GM23248 (cell line): ENCODE measurements around the gene MACROD2. TPM values are rescaled to one million over a fixed set of nuclear protein-coding genes. Genes with fewer than 3 reads are reported as not detected.
A peak's percentile ranks its signal among the peaks of the same experiment; 100 is the strongest.

Experiments used
- DNase-seq: peaks from one replicate; pipeline ENCODE4 v3.0.0-alpha.2; 2015
- H2AFZ ChIP-seq: fragments of 200-600 bp; sonication (generic); 2 replicates; pipeline ENCODE4 v1.6.1; 2016; ENCODE audit warnings: antibody characterized with exemption
- H3F3A ChIP-seq: fragments of 200-600 bp; sonication (generic); 2 replicates; pipeline ENCODE4 v1.6.1; 2016; ENCODE audit warnings: mild to moderate bottlenecking, antibody characterized with exemption, mixed run types; ENCODE audit not compliant: insufficient read depth
- H3K27ac ChIP-seq: fragments of 200-600 bp; sonication (generic); 2 replicates; pipeline ENCODE4 v1.5.1; 2016; ENCODE audit warnings: mild to moderate bottlenecking
- H3K27me3 ChIP-seq: fragments of 200-600 bp; sonication (generic); replicated peaks from 2 replicates; pipeline ENCODE4 v1.6.1; 2016; ENCODE audit warnings: mild to moderate bottlenecking; ENCODE audit not compliant: insufficient read depth
- H3K36me3 ChIP-seq: fragments of 200-600 bp; sonication (generic); 2 replicates; pipeline ENCODE4 v1.6.1; 2016; ENCODE audit warnings: low read depth, mild to moderate bottlenecking
- H3K4me1 ChIP-seq: fragments of 200-600 bp; sonication (generic); 2 replicates; pipeline ENCODE4 v1.6.1; 2016; ENCODE audit warnings: mild to moderate bottlenecking; ENCODE audit not compliant: insufficient read depth
- H3K4me2 ChIP-seq: fragments of 200-600 bp; sonication (generic); one replicate; pipeline ENCODE4 v1.6.1; 2016; ENCODE audit warnings: mild to moderate bottlenecking; ENCODE audit not compliant: unreplicated experiment
- H3K4me3 ChIP-seq: fragments of 200-600 bp; sonication (generic); 2 replicates; pipeline ENCODE4 v1.5.1; 2016; ENCODE audit warnings: mild to moderate bottlenecking
- H3K79me2 ChIP-seq: fragments of 200-600 bp; sonication (generic); 2 replicates; pipeline ENCODE4 v1.6.1; 2016; ENCODE audit warnings: mild to moderate bottlenecking; ENCODE audit not compliant: insufficient read depth
- H3K9ac ChIP-seq: fragments of 200-600 bp; sonication (generic); 2 replicates; pipeline ENCODE4 v1.6.1; 2016; ENCODE audit warnings: mild to moderate bottlenecking
- H3K9me2 ChIP-seq: fragments of 200-600 bp; sonication (generic); 2 replicates; pipeline ENCODE4 v1.6.1; 2016; ENCODE audit warnings: mixed run types, mild to moderate bottlenecking, moderate library complexity; ENCODE audit not compliant: insufficient read depth
- H3K9me3 ChIP-seq: fragments of 200-600 bp; sonication (generic); one replicate; pipeline ENCODE4 v1.6.1; 2017; ENCODE audit warnings: low read depth
- H4K20me1 ChIP-seq: fragments of 200-600 bp; sonication (generic); 2 replicates; pipeline ENCODE4 v1.6.0; 2016; ENCODE audit not compliant: insufficient read depth
- EZH2 ChIP-seq: fragments of 200-600 bp; sonication (generic); IDR thresholded peaks from 2 replicates; pipeline ENCODE4 v1.6.1; 2018; ENCODE audit warnings: antibody characterized with exemption, mild to moderate bottlenecking; ENCODE audit not compliant: insufficient read depth, poor library complexity, severe bottlenecking
- EZH2phosphoT487 ChIP-seq: fragments of 200-600 bp; sonication (generic); IDR thresholded peaks from 2 replicates; pipeline ENCODE4 v1.6.1; 2018; ENCODE audit warnings: antibody characterized with exemption, moderate library complexity, mild to moderate bottlenecking, low read depth; ENCODE audit not compliant: insufficient read depth
- WGBS, 2 experiments: methylation state at CpG; one replicate each; pipeline ENCODE4 v1.1.6; 2015 to 2017; ENCODE audit warnings: low lambda C conversion rate in 2 of 2, low coverage in 1 of 2; ENCODE audit errors: missing lambda C conversion rate in 2 of 2; 5-methylcytosine and 5-hydroxymethylcytosine counted together
- in situ Hi-C: fragments of 300-500 bp; cut with MboI; formaldehyde crosslinking; loops from 2 replicates; pipeline ENCODE4 v1.15.0; 2020
- polyA plus RNA-seq: library from polyadenylated mRNA; unstranded; fragments of >200 nt; fragmentation: Nextera tagmentation; extraction: Ambion mirVana; gene quantifications from 2 replicates; pipeline ENCODE4 v1.2.1, GENCODE V29; 2016
- total RNA-seq: library from RNA; depleted of rRNA; stranded (reverse); fragments of >200 nt; shearing (Covaris generic); gene quantifications from 2 replicates; pipeline ENCODE4 v1.2.3, GENCODE V29; 2014

Gene MACROD2
- total and polyA plus RNA-seq, 2 experiments from 2014 or later = 1.1 to 3.1 TPM

GRCh38 chr20:15319439-15319838 lies 1324.1 kb downstream of the MACROD2 start:
- Histone ChIP-seq H2AFZ (no peak overlapping the region), H3K4me3 (no peak overlapping the region), H3K9me2 (no peaks in the 10 kb centered on the region), H3K9ac (no peak overlapping the region), H3K4me1 (no peaks in the 10 kb centered on the region), H3K27me3 (no peaks in the 10 kb centered on the region), H4K20me1 (no peaks in the 10 kb centered on the region), H3K9me3 (no peaks in the 10 kb centered on the region), H3K36me3 (no peaks in the 10 kb centered on the region), H3K27ac (no peak overlapping the region), H3K4me2 (no peak overlapping the region), H3K79me2 (no peaks in the 10 kb centered on the region), H3F3A (no peaks in the 10 kb centered on the region)
- in situ Hi-C loops = no loop called here
- DNase-seq = no peak
- 51 to 68% methylated on average over 2 of the region's 2 CpGs for WGBS, 2 experiments
- TF ChIP-seq EZH2phosphoT487 = no peak
- TF ChIP-seq EZH2 = no peak

- no peaks in the 10 kb centered on the region for H3K9me3 ChIP-seq
- H4K20me1 ChIP-seq = no peaks in the 10 kb centered on the region
- H3K4me3 ChIP-seq = no peak overlapping the region
- no peaks in the 10 kb centered on the region for H3K79me2 ChIP-seq
- in situ Hi-C loops = no loop called here
- no peak overlapping the region for H3K4me2 ChIP-seq
- H3K9me2 ChIP-seq = no peaks in the 10 kb centered on the region
- no peak overlapping the region for H3K9ac ChIP-seq
- no peak overlapping the region for H3K27ac ChIP-seq
- DNase-seq = peak; percentile 27
- H2AFZ ChIP-seq = no peak overlapping the region
- no peaks in the 10 kb centered on the region for H3K27me3 ChIP-seq
- H3F3A ChIP-seq = no peaks in the 10 kb centered on the region
- TF ChIP-seq EZH2phosphoT487 = no peak
- TF ChIP-seq EZH2 = no peak
- WGBS, 2 experiments = 6 to 10% methylated on average over 2 of the region's 2 CpGs
- H3K4me1 ChIP-seq = no peaks in the 10 kb centered on the region
- H3K36me3 ChIP-seq = no peaks in the 10 kb centered on the region
These were observed 1325.6 kb downstream of the MACROD2 start for GRCh38 chr20:15320941-15321340.

DNA sequence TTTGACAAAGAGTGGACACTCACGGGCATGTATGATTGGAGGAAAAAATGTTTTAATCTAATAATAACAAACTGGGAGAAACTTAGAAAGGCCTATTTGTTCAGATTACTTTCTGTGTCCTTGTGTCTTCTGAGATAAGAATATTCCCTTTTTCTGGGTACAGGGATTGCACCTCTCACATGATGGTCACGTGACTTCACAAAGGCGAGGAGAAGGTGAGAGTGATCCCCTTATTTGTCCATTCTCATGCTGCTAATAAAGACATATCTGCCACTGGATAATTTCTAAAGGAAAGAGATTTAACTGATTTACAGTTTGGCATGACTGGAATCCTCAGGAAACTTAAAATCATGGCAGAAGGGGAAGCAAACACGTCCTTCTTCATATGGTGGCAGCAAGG lies 1331.8 kb downstream of the MACROD2 start:
- Histone ChIP-seq H3K36me3 (no peaks in the 10 kb centered on the region), H3K79me2 (no peaks in the 10 kb centered on the region), H3K4me3 (no peak overlapping the region), H4K20me1 (no peaks in the 10 kb centered on the region), H3F3A (no peaks in the 10 kb centered on the region), H3K4me2 (no peak overlapping the region), H3K9ac (no peak overlapping the region), H3K9me3 (no peaks in the 10 kb centered on the region), H3K27me3 (no peaks in the 10 kb centered on the region), H3K27ac (no peak overlapping the region), H2AFZ (no peak overlapping the region), H3K4me1 (no peaks in the 10 kb centered on the region), H3K9me2 (no peaks in the 10 kb centered on the region)
- DNase-seq = no peak
- 44 to 51% methylated on average over 4 of the region's 4 CpGs for WGBS, 2 experiments
- TF ChIP-seq EZH2phosphoT487 (no peak), EZH2 (no peak)
- in situ Hi-C loops = no loop called here

DNA sequence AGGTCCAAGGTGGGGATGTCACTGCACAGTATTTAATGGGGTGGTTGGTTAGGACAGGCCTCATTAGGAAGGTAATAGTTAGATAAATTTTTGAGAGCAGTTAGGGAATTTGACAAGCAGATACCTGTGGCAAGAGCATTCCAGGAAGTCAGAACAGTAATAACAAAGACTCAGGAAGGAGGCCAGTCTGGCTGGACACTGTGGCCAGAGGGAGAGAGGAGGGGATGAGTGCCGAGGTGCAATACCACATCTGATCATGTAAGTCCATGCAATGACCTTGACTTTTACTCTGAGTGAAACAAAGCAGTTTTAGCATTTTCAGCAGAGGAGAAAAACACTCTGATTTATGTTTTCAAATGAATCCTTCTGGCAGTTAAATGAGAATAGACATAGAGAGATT lies 1332.8 kb downstream of the MACROD2 start:
- no peak overlapping the region for H3K9ac ChIP-seq
- in situ Hi-C loops = no loop called here
- no peaks in the 10 kb centered on the region for H3K27me3 ChIP-seq
- 67% methylated on average over 1 of the region's 1 CpG for WGBS, 2 experiments
- no peak for TF ChIP-seq EZH2phosphoT487
- TF ChIP-seq EZH2 = no peak
- no peak overlapping the region for H3K27ac ChIP-seq
- no peaks in the 10 kb centered on the region for H3K9me2 ChIP-seq
- H3F3A ChIP-seq = no peaks in the 10 kb centered on the region
- H4K20me1 ChIP-seq = no peaks in the 10 kb centered on the region
- no peaks in the 10 kb centered on the region for H3K9me3 ChIP-seq
- H3K4me2 ChIP-seq = no peak overlapping the region
- H3K79me2 ChIP-seq = no peaks in the 10 kb centered on the region
- no peak overlapping the region for H2AFZ ChIP-seq
- no peaks in the 10 kb centered on the region for H3K36me3 ChIP-seq
- no peak for DNase-seq
- H3K4me1 ChIP-seq = no peaks in the 10 kb centered on the region
- no peak overlapping the region for H3K4me3 ChIP-seq

DNA sequence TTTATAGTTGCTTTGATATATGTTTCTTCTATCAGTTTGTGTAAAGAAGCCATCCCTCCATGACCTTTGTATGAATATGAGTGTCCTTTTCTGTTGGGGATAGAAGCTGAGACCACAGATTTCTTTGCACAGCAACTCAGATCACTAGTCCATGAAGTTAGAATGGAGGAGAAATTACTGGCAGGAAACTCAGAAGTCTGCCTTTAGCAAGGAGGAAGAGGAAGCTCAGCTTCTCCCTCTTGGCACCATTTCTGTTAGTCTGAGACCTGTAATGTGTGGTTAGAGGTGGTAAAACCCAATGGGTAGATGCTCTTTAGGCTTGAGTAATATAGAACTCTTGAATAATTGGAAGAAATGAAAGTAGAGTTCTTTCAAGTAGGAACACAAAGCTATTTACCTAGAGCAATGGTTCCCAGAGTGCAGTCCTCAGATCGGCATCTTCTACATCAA lies 1337.4 kb downstream of the MACROD2 start:
- H3K4me2 ChIP-seq = no peak overlapping the region
- DNase-seq = no peak
- WGBS, 2 experiments = 52 to 56% methylated on average over 1 of the region's 1 CpG
- no peak overlapping the region for H3K4me3 ChIP-seq
- H3K9me2 ChIP-seq = no peaks in the 10 kb centered on the region
- TF ChIP-seq EZH2 = no peak
- TF ChIP-seq EZH2phosphoT487 = no peak
- no peaks in the 10 kb centered on the region for H3K27me3 ChIP-seq
- H3K36me3 ChIP-seq = no peaks in the 10 kb centered on the region
- no peak overlapping the region for H2AFZ ChIP-seq
- no peaks in the 10 kb centered on the region for H3K79me2 ChIP-seq
- no peaks in the 10 kb centered on the region for H4K20me1 ChIP-seq
- in situ Hi-C loops = no loop called here
- no peaks in the 10 kb centered on the region for H3K4me1 ChIP-seq
- no peak overlapping the region for H3K9ac ChIP-seq
- no peak overlapping the region for H3K27ac ChIP-seq
- no peaks in the 10 kb centered on the region for H3K9me3 ChIP-seq
- H3F3A ChIP-seq = no peaks in the 10 kb centered on the region
